Testis (tissue), 2 donors: ENCODE data around the gene HEY2.

Source experiments
- CTCF ChIP-seq, 3 experiments: fragments of 450-650 bp in 2 of 3; fragments of 200-600 bp in 1 of 3; sonication (generic) in 1 of 3; IDR thresholded peaks; one replicate each; pipeline ENCODE4 v1.5.1; 2016 to 2019; ENCODE audit warnings: antibody characterized with exemption in 3 of 3, mild to moderate bottlenecking in 2 of 3, moderate library complexity in 1 of 3
- POLR2A ChIP-seq: fragments of 450-650 bp; IDR thresholded peaks from one replicate; pipeline ENCODE4 v1.6.1; 2017; ENCODE audit warnings: antibody characterized with exemption, mild to moderate bottlenecking, moderate library complexity

GRCh38 chr6:125798734-125799508 is 49.5 kb downstream of the HEY2 start:
- TF ChIP-seq CTCF (IDR thresholded peaks at IDR 0.05) (no peak), POLR2A (no peak)
